NCI-H1092 treated with DMSO at 0.1 percent for 48 hours (cell line): ENCODE measurements around the gene NOM1.

ENCODE experiments used
- DNase-seq: peaks from one replicate; lab custom pipeline; 2025; lab: John Stamatoyannopoulos, UW

The NOM1 gene

DNA sequence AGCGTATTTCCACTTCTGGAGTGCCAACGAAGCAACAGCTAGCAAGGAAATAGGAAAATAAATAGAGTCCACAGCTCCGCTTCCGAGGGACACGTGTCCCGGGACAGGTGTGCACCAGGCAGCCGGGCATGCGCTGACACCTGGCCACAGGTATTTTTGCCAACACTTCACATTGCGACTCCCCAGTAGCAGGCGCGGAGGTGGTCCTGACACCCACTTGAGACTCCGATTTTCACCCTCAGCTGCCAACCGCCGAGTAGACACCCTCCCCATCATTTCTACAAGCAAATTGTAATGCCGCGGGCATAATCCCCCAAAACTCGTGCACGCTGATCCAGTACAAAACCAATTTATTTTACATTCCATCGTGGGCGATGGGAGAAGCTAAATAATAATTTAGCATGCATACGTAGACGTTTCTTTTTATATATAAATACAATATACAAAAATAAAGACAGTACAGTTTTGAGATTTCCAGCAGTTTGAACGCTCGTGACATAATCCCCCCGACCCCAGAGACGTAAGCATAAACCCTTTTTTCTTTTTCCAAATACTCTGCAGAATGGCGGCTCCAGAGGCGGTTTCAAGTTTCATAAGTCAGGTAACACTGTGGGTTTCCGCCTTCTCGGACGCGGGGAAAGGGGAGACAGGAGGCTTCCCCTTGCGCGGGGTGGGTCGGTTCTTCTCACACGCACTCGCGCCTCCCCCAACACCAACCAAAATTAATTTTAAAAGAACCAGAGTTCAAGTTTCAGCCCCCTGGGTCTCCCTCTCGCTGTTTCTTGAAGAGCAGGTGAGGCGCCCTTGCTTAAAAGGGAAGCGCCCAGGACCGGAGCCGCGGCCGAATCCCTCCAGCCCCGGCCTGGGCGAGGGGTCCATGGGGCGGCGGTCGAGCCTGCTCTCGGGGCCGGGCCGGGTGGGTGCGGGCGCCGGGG lies 55.3 kb downstream of the NOM1 start:
- no peak for DNase-seq

DNA sequence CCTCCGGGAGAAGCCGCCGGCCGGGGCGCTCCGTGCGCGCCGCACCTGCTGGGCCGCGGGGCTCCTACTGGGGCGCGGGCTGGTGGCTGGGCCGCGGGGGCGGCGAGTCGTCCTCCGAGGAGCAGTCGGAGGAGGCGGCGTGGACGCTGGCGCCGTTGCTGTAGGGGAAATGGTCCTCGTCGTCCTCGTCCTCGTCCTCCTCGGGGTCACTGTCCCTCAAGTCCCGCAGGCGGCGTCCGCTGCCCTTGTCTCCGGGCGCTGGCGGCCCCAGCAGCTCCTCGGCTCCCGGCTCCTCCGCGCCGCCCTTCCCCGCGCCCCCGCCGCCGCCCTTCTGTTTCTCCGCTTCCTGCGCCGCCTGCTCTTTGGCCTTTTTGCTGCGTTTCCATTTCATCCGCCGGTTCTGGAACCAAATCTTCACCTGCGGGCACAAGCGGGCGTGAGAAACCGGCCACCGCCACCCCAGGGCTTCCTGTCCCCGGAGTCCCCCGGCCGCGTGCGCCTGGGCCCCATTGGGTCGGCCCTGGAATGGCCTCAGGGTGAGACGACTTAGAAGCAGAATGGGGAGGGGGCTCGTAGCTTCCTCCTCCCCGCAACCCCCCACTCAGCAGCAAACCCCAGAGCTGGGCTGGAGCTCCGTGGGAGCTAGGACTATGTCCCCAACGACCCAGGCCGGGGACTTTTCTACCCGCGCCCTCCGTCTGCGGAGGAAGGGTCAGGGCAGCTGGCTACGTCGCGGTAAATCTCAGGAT lies 56.1 kb downstream of the NOM1 start:
- no peak for DNase-seq

DNA sequence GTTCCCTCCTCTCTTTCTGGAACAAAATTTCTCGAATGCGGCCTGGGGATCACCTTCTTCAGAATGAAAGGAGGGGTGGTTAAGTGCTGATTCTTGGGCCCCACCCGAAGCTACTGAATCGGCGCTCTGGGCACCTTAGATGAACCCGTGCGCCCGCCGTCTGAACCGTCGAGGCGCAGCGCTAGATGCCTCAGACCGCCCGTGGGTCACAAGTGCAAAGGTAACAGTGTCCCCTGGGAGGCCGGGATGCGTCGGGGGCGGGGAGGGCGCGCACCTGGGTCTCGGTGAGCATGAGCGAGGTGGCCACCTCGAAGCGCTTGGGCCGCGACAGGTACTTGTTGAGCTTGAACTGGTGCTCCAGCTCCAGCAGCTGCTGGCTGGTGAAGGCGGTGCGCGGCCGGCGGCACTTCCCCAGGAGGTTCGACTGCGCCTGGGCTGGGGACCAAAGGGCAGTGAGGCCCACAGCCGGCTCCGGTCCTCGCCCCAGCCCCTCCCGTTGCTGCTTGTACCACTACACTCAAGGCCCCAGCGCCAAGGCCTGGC lies 56.8 kb downstream of the NOM1 start:
- no peak for DNase-seq

DNA sequence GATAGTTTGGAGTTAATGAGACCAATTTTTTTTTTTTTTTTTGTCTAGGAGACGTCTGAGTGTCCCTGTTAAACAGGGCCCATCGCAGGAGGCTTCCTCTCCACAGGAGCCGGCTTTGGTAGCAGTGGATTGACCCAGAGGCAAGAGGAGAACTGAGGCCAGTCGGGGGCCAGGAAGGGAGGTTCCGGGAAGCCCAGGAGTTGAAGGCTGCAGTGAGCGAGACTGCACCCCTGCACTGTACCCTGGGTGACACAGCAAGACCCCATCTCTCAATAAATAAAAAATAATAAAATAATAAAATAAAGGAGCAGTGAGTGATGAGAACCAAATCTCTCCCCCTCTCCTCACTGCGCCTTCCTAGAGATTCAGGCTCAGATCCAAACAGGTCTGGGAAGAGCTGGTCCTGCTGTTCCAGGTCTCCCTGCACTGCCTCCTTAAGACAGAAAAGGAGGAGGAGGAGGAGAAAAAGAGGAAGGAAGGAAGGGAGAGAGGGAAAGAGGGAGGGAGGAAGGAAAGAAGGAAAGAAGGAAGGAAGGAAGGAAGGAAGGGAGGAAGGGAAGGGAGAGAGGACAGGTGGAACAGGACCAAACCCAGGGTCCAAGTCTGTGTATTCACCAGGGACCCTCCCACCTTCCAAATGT lies 57.4 kb downstream of the NOM1 start:
- no peak for DNase-seq

DNA sequence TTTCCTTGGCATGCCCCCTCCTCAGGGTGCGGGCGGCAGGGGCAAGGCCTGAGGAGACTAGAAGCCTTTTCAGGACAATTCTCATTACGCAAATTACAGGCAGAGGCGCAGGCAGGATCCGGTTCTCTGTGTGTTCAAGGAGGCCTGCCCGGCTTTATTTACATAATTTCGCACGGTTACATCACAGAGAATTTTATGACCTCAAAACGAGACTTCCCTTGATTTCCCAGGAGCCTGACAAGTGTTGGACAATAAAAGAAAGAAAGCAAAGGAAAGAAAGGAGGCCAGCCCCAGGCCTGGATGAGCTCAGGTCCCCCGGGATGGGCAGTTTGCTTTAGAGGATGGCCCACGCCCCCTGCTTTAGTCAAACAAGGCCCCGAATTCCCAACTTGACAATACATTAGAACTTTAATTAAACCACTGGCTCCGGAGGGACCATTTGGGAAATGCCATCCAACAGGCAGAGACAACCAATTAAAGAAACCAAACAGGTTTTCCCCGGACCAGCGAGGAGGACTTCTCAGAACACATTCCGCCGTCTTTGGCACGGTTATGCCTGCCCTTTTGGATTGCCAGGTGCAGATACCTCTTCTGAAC lies 58.1 kb downstream of the NOM1 start:
- no peak for DNase-seq

DNA sequence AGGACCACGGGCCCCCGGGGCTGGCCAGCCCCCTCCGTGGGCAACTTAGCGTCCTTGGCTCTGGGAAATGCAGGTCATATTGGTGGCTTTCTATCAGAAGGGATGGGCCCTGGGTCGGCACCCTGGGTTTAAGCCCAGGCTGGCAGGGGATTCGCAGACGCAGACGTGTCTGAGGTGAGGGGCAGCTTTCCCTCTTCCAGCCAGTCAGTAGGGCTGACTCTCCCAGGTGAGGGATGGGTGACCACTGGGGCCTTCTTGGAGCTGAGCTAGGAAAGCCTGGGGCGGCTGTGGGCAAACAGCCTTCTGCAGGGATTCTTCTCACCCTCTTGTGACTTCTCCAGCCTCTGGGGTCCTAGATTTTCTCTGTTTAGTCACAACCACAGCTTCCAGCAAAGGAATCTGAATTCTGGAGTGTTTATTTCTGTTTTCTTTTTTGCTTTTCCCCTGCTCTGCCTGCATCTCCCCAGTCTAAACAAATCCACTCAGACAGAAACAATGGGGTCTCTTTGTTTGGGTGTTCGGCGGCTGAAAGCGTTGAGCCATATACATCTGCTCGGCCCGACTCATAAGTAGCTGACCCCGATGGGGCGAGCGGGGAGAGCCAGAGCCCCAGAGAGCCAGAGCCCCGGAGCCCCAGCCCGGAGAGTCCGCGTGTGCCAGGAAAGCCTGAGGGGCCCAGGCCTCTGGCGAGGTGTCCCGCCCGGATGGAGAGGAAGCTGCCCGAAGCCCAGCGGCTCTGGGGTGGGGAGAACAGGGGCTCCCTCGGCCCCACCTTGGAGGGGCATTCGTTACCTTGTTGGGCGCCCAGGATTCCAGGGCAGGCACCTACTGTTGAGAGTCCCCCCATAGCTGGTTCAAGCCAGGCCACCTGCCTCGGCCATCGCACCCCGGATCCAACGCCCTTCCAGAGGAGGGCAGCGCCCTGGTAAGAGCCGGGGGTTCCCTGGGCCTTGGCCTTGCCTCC lies 59.0 kb downstream of the NOM1 start:
- DNase-seq: no peak

DNA sequence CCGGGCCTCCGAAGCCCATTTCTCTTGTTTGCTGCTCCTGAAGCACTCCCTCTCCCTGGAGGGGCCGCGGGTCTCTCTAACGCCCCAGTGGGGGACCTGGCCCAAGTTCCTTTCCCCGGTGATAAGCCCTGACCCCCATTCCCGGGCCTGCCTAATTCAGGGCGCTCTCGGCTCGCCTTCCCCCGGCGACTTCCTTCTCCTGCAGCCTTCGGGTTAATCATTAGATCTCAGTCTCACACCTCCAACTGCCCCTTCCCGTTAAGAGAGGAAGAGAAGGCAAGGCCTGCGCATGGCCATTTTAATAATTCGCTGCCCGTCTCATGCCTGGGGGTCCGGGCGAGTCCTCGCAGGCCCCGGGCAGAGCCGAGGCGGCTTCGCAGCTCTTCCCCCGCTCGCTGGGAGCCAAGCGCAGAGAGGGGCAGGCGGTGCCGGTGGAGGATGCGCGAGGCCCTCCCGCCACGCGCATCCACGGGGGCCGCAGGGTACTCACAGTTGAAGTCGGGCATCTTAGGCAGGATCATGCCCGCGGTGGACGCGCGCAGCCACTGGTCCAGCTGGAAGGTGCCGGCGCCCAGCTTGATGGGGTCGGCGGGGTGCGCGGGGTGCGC lies 59.8 kb downstream of the NOM1 start:
- DNase-seq: peak; percentile 29

DNA sequence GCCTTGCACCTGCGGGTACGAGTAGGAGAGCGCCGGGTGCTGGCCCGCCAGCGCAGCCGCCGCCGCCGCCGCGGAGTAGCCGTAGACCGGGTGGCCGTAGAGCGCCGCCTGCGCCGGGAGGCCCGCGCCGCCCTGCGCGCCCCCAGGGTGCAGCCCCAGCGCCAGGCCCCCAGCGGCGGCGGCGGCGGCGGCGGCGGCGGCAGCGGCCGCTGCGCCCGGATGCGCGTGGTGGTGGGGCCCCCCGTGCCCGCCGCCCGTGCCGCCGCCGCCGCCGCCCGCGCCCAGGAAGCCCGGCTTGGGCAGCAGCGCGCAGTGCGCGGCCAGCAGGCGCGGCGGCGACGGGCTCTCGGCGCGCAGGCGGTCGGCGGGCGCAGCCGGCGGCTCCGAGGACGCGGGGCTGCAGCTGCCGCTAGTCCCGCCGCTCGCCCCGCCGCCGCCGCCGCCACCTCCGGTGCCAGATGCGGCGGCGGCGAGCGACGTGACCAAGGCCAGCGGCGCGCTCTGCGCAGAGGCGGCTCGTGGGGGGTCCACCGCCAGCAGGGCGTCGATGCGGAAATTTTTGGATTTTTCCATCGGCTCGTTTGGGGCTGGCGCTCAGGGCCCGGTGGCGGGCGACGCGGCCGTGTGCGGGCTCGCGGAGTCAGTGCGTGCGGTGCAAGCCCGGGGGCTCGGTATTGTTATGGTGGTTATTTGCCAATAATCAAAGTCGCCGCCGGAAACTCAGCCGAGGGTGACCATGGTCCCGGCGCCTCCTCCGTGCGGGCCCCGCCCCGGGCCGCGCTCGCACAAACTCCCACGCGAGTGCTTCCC lies 60.5 kb downstream of the NOM1 start:
- DNase-seq: no peak

DNA sequence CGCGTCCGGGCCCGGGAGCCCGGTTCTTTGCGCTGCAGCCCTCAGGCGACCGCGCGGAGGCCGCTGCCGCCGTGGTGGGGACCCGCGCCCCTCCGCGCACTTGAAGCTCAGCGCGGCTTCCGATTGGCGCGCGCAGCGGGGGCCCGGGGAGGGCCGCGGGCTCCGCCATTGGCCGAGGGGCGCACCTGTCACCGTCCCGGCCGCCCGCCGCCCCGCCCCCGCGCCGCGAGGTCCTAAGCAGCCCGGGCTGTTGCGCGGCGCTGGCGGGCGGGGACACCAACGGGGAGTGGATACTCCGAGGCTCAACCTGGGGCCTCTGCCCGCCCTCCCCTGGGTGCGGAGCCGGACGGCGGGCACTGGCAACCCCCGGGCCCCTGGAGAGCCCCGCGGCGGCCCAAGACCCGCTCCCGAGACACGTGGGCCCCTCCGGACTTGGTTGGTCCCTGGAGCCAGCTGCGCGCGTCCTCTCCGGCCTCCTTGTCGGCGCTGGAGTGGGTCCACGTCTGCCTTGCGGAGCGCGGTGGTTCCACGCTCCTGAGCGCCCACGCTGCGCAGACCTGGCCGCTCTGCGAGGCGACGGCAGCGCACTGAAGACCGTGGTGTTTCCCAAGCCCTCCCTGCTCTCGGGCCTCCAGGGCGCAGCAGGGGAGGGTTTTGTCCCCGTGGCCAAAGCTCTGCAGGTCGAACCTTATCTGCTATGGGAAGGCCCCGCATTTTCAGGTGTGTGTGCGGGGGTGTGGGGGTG lies 61.2 kb downstream of the NOM1 start, which contains the start of gene MNX1:
Gene MNX1 (minus strand): TSS at position 76 of the 745 bp plus-strand sequence. CDS start 313 bp downstream, outside the sequence.
- DNase-seq: peak; percentile 93

DNA sequence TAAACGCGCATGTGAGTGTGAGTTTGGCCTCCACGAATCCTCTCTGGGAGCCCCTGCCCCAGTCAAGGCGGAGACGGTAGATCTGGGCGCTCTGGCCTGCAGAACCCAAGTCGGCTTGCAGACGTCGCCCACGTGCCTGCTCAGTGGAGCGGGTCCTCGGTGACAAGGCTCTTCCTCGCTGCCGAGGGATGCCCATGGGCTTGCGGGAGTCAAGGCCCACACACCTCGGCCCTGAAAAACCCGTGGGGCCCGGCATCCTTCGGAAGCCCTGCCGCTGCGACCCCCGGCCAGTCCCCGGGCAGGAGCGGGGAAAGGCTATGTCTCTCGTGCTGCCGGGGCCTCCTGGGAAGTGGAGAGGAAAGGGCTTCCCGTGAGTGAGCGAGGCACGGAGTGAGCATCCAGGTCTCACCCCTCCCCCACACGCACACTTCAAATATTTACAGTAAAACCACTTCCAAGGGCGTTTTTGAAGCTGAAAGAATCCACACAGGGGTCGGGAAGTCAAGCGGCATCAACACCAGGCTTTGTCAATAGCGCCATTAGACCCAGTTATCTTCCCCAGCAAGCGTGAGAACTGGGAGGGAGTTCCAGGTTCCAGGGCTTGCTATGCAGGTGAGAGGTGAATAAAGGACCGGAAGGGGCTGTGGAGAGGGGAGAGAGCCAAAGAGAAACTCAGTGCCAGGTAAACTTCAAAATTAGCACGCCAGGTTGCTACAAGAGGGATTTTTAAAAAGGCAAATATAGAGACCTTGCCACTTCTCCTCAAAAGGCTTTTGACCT lies 62.0 kb downstream of the NOM1 start:
- peak; percentile 66 for DNase-seq

DNA sequence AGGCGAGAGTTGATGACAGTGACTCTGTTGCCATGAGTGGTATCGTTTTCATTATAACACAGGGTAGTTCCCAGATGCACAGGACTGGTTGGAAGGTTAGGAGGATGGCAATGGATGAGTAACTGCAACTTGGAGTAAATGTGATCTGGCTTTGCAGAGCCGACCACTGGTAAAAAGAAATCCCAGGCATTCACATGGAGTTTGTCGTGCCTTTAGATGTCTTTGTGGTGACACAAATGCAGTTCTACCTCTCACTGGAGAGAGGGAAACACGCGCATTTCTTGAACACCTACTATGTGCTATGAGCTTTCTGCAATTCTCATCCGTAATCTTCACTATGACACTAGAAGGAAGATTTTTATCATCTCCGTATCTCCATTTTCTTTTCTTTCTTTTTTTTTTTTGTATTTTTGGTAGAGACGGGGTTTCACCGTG lies 62.6 kb downstream of the NOM1 start:
- no peak for DNase-seq

DNA sequence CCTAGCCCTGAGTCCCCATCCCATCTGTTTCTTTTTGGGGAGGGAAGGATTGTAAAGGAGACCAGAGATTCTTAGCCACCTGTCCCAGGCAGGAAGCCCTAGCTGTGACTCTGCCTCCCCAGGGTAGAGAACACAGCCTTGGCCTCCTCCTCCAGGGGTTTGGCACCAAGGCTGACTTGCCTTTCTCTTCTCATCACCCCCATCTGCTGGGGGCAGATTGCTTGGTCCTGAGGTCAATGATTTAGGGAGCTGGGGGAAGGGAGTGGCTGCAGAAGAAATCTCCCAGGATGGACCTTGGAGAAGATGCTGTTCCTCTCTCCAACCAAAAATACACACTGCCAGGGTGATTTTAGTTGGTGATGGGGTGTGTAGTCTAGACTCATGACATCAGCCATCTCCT lies 63.6 kb downstream of the NOM1 start:
- DNase-seq: no peak

DNA sequence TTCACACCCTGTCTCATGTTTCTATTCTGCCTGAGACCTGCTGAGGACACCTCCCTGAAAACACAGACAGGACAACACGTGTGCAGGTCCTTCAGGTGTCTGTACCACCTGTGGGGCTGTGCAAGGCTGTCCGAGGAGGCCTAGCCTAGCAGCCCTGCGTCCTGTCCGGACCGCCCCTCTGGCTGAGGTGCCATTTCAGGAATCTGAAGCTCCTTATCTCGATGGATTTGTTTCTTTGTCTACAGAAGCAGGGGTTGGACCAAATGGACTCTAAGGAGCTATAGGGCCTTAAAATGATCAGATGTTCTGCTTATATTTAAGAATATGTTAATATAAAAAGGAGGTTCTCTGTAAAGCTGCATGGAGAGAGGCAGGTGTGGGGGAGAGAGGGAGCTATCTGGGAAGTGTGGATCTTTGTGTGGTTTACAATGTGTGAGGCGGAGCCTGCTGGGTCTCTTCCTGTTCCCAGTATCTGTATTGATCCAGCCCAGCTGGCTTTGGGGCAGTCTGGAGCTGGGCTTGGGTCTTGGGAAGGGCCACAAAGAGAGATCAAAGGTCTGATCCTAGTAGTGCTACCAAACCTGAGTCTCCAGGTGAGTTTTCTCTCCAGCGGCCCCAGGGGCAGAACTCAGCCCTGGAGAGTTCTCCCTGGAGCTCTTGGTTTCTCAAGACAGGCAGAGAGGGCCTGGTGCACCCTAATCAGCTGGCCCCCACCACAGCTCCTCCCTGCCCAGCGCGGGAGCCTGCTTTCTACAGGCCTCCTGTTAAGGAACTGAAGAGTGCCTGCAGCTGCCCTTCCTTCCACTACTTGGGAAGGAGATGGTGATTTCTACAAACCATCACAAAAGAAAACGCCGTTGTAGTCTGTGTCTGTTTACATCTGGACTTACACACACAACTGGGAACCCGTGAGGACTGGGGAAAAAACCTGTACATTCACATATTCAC lies 64.4 kb downstream of the NOM1 start:
- DNase-seq: no peak

DNA sequence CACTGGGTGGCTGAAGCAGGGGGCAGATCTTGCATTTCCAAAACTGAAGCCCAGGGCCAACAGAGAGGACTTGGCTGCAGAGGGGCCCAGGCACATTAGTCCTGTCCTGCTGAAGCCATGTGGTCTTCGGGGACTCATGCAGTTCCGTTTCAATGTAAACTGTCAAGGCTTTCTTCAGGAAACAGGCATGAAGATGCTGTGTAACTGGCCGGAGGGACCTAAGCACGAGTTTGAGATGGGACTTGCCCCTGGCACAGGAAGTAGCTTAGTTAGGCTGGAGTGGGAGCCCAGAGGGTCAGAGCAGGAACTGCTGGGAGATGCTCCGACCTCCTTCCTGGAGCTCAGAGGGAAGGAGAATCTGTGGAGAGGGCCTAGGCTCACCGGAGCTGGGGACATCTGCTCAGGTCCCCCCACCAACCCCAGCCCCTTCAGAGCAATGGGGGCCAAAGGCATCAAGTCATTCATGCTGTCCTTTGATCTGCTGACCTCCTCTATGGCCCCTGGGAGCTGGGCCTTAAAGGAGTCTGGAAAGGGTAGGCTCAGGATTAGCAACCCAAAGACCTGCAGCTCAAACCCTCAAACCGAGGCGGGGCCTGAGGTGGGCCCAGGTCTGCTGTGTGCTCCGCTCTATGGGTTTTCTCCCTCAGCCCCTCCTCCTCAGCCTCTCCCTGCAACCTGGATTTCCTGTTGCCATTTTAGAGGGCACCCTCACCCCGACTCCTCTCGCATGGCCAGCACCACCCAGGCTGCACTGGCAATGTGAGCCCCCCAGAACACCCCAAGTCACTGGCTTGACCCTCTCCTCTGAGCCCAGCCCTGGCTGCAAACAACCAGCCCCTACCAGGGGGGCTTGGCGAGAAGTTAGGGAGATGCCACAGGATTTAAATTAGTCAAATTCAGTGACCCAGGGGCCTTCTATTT lies 65.4 kb downstream of the NOM1 start:
- no peak for DNase-seq

DNA sequence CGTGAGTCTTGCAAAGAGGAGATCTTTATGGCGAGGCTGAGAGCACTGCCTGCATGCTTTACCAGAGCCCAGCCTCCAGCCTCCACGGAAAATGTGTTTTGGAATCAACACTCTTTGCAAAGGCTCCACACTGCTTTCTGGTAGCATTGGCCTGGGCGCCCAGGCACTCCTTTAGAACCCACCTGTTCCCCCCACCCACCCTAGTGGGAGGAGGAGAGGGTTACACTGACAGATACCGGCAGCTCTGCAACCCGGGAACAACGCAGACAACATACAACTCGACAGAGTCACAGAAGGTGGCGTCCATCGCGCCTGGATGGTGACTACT lies 66.5 kb downstream of the NOM1 start:
- DNase-seq: no peak
